Astrocyte (in vitro differentiated cells and primary cell): ENCODE data around the gene KIAA0825. TPM values are rescaled to one million over a fixed set of nuclear protein-coding genes. Genes with fewer than 3 reads are reported as not detected.

Experiments
- DNase-seq: peaks from one replicate; pipeline ENCODE4 v3.0.0-alpha.2; 2010; ENCODE audit warnings: low read depth
- FAIRE-seq: peaks from 2 replicates; lab custom pipeline; 2011; peaks lifted over from hg19 to GRCh38; lab: Jason Lieb, UNC
- H2AFZ ChIP-seq: 2 replicates; pipeline ENCODE4 v1.6.0; 2012; ENCODE audit warnings: low read depth, low read length, inconsistent platforms
- H3K27ac ChIP-seq: 2 replicates; pipeline ENCODE4 v1.5.1; 2011; ENCODE audit warnings: low read depth, low read length, inconsistent platforms
- H3K27me3 ChIP-seq: 2 replicates; pipeline ENCODE4 v1.6.0; 2011; ENCODE audit warnings: low read length, inconsistent platforms; ENCODE audit not compliant: insufficient read depth
- H3K36me3 ChIP-seq: 2 replicates; pipeline ENCODE4 v1.5.1; 2011; ENCODE audit warnings: low read length, inconsistent platforms; ENCODE audit not compliant: insufficient read depth
- H3K4me1 ChIP-seq: 2 replicates; pipeline ENCODE4 v1.5.1; 2011; ENCODE audit warnings: low read length, inconsistent platforms; ENCODE audit not compliant: insufficient read depth
- H3K4me2 ChIP-seq: 2 replicates; pipeline ENCODE4 v1.6.0; 2012; ENCODE audit warnings: low read length, inconsistent platforms
- H3K4me3 ChIP-seq: 2 replicates; pipeline ENCODE4 v1.5.1; 2011; ENCODE audit warnings: low read depth, mild to moderate bottlenecking, low read length, inconsistent platforms; ENCODE audit not compliant: insufficient read depth
- H3K79me2 ChIP-seq: 2 replicates; pipeline ENCODE4 v1.6.0; 2012; ENCODE audit warnings: mild to moderate bottlenecking, low read length, inconsistent platforms; ENCODE audit not compliant: insufficient read depth
- H3K9ac ChIP-seq: 2 replicates; pipeline ENCODE4 v1.6.0; 2012; ENCODE audit warnings: mild to moderate bottlenecking, low read length, inconsistent platforms
- H3K9me3 ChIP-seq: 2 replicates; pipeline ENCODE4 v1.5.1; 2012; ENCODE audit warnings: low read depth, mild to moderate bottlenecking, low read length, inconsistent platforms; ENCODE audit not compliant: insufficient read depth
- H4K20me1 ChIP-seq: 2 replicates; pipeline ENCODE4 v1.6.0; 2012; ENCODE audit warnings: low read length, inconsistent platforms; ENCODE audit not compliant: insufficient read depth
- H3K27ac Mint-ChIP-seq: one replicate; pipeline ENCODE4 v1.8.0; 2021; ENCODE audit warnings: mild to moderate bottlenecking, mixed read lengths; ENCODE audit not compliant: unreplicated experiment
- H3K27me3 Mint-ChIP-seq: one replicate; pipeline ENCODE4 v1.8.0; 2021; ENCODE audit warnings: low read depth, mixed read lengths; ENCODE audit not compliant: unreplicated experiment
- H3K36me3 Mint-ChIP-seq: one replicate; pipeline ENCODE4 v1.8.0; 2021; ENCODE audit warnings: low read depth, mixed read lengths; ENCODE audit not compliant: unreplicated experiment
- H3K4me1 Mint-ChIP-seq: one replicate; pipeline ENCODE4 v1.8.0; 2021; ENCODE audit warnings: low read depth, mixed read lengths; ENCODE audit not compliant: unreplicated experiment
- H3K4me3 Mint-ChIP-seq: one replicate; pipeline ENCODE4 v1.8.0; 2021; ENCODE audit warnings: mild to moderate bottlenecking, moderate library complexity, mixed read lengths; ENCODE audit not compliant: unreplicated experiment
- H3K9me3 Mint-ChIP-seq: one replicate; pipeline ENCODE4 v1.8.0; 2021; ENCODE audit warnings: mild to moderate bottlenecking, mixed read lengths; ENCODE audit not compliant: unreplicated experiment
- EZH2 ChIP-seq: IDR thresholded peaks from 2 replicates; pipeline ENCODE4 v1.6.1; 2012; ENCODE audit warnings: mild to moderate bottlenecking, low read length, inconsistent platforms; ENCODE audit not compliant: insufficient read depth
- total RNA-seq: library from RNA; stranded (reverse); gene quantifications from 2 replicates; pipeline ENCODE4 v1.2.1, GENCODE V29; 2021
- TF ChIP-seq, protein P1 (sequence below): IDR thresholded peaks from 2 replicates; pipeline ENCODE4 v1.5.1; 2011; ENCODE audit warnings: low read depth, mild to moderate bottlenecking, inconsistent platforms, low read length, moderate library complexity; ENCODE audit not compliant: insufficient read depth

KIAA0825 gene
- total RNA-seq, 1 donor from 2014 or later: 2.5 TPM

DNA sequence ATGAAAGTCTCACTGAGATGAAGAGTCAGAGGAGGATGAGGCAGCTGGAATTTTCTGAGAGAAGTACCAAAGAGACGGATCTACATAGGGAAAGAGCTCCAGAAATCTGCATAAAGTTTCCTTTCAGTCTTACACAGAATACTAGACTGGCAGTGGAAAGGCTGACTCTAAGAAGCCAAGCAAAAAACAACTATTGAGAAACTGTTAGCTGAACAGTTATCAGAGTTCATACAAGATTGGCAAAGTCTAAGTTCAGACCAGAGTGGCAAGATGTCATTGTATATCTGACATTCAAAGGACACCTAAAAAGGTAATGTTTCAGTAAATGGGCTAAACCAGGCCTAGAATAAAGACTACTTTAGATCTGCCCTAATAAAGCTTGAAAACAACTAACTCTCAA lies 209.0 kb downstream of the KIAA0825 start:
- no peak overlapping the region for H3K4me3 ChIP-seq
- TF ChIP-seq, protein P1, sequence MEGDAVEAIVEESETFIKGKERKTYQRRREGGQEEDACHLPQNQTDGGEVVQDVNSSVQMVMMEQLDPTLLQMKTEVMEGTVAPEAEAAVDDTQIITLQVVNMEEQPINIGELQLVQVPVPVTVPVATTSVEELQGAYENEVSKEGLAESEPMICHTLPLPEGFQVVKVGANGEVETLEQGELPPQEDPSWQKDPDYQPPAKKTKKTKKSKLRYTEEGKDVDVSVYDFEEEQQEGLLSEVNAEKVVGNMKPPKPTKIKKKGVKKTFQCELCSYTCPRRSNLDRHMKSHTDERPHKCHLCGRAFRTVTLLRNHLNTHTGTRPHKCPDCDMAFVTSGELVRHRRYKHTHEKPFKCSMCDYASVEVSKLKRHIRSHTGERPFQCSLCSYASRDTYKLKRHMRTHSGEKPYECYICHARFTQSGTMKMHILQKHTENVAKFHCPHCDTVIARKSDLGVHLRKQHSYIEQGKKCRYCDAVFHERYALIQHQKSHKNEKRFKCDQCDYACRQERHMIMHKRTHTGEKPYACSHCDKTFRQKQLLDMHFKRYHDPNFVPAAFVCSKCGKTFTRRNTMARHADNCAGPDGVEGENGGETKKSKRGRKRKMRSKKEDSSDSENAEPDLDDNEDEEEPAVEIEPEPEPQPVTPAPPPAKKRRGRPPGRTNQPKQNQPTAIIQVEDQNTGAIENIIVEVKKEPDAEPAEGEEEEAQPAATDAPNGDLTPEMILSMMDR: no peak
- TF ChIP-seq EZH2: no peak
- no peak for FAIRE-seq
- Mint-ChIP-seq H3K9me3 (peaks cover 3% of the 10 kb centered on the region), H3K4me3 (no peak overlapping the region), H3K27me3 (no peaks in the 10 kb centered on the region), H3K27ac (no peak overlapping the region), H3K4me1 (peaks cover 6% of the 10 kb centered on the region), H3K36me3 (no peaks in the 10 kb centered on the region)
- no peak overlapping the region for H2AFZ ChIP-seq
- H3K27ac ChIP-seq: no peak overlapping the region
- no peaks in the 10 kb centered on the region for H3K79me2 ChIP-seq
- DNase-seq: no peak
- no peaks in the 10 kb centered on the region for H3K9me3 ChIP-seq
- H4K20me1 ChIP-seq: no peaks in the 10 kb centered on the region
- H3K4me2 ChIP-seq: no peak overlapping the region
- no peaks in the 10 kb centered on the region for H3K4me1 ChIP-seq
- H3K9ac ChIP-seq: no peak overlapping the region
- H3K36me3 ChIP-seq: no peaks in the 10 kb centered on the region
- no peaks in the 10 kb centered on the region for H3K27me3 ChIP-seq

DNA sequence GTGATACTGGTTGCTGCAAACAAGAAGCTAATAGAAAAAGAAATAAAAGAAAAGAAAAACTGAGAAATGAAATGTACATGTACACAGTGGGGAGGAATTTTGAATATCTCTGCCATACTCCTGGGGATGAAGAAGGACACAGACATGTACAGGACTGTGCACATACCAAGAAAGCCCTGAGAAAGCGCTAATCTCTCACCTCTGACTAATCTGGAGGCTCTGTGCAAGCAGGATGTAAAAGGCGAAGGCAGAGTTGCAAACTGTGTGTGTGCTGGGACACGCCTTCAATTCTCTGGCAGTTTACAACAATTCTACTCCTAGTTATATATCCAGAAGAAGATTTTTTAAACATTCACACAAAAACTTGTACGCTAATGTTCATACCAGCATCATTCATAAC lies 211.4 kb downstream of the KIAA0825 start:
- H3K36me3 ChIP-seq: no peaks in the 10 kb centered on the region
- Mint-ChIP-seq H3K27me3 (no peaks in the 10 kb centered on the region), H3K27ac (no peak overlapping the region), H3K9me3 (peaks cover 3% of the 10 kb centered on the region), H3K4me3 (no peak overlapping the region), H3K4me1 (peaks cover 9% of the 10 kb centered on the region), H3K36me3 (no peaks in the 10 kb centered on the region)
- H3K27ac ChIP-seq: no peak overlapping the region
- H4K20me1 ChIP-seq: no peaks in the 10 kb centered on the region
- H3K9me3 ChIP-seq: no peaks in the 10 kb centered on the region
- no peak for TF ChIP-seq EZH2
- TF ChIP-seq, protein P1: no peak
- no peaks in the 10 kb centered on the region for H3K79me2 ChIP-seq
- H3K4me3 ChIP-seq: no peak overlapping the region
- no peak overlapping the region for H3K9ac ChIP-seq
- H3K4me1 ChIP-seq: no peaks in the 10 kb centered on the region
- H3K27me3 ChIP-seq: no peaks in the 10 kb centered on the region
- H3K4me2 ChIP-seq: no peak overlapping the region
- DNase-seq: peak; percentile 4
- no peak overlapping the region for H2AFZ ChIP-seq
- no peak for FAIRE-seq

DNA sequence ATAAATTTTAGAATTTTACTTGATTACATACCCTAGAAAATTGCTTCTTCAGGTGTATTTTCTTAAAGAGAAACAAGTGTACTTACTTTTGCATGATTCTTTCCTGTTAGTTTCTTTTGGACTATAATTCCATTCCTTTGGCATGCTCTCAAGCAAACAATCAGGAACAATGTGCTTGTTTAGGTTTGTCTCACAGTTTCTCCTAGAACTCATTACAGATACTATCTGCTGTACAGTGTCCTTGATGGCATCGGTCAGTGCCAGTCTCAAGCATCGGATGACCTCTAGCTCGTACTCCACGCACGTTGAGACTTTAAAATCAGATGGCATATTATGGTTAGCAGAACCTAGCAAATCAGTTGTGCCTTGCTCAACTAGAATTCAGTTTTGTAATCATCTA lies 214.9 kb downstream of the KIAA0825 start:
- no peaks in the 10 kb centered on the region for H3K36me3 Mint-ChIP-seq
- TF ChIP-seq, protein P1: no peak
- TF ChIP-seq EZH2: no peak

More for the DNA sequence above, 214.9 kb downstream of the KIAA0825 start:
- Histone ChIP-seq H3K9me3 (no peaks in the 10 kb centered on the region), H3K27me3 (no peaks in the 10 kb centered on the region), H4K20me1 (no peaks in the 10 kb centered on the region), H3K4me2 (no peak overlapping the region), H3K27ac (no peak overlapping the region), H3K4me3 (no peak overlapping the region), H3K36me3 (no peaks in the 10 kb centered on the region), H3K79me2 (no peaks in the 10 kb centered on the region), H2AFZ (no peak overlapping the region), H3K9ac (no peak overlapping the region), H3K4me1 (no peaks in the 10 kb centered on the region)
- no peaks in the 10 kb centered on the region for H3K9me3 Mint-ChIP-seq
- H3K4me3 Mint-ChIP-seq: no peak overlapping the region
- peaks cover 9% of the 10 kb centered on the region for H3K4me1 Mint-ChIP-seq
- FAIRE-seq (no peak), DNase-seq (no peak)
- H3K27ac Mint-ChIP-seq: no peak overlapping the region
- no peaks in the 10 kb centered on the region for H3K27me3 Mint-ChIP-seq
